IMR-90 (cell line): ENCODE data around the gene DUSP6. TPM values are rescaled to one million over a fixed set of nuclear protein-coding genes. Genes with fewer than 3 reads are reported as not detected.

Source experiments
- ATAC-seq: fragments of 200-7000 bp; cut with Tn5 transposase; 2 replicates; pipeline ENCODE4 v1.9.1; 2020; ENCODE audit warnings: low read depth, mild to moderate bottlenecking, moderate library complexity
- BruUV-seq: library from RNA; stranded (reverse); fragments of 400-500 nt; replicated peaks from 2 replicates; lab custom pipeline; 2021; lab: Mats Ljungman, UMichigan
- CTCF ChIA-PET: fragments of 300-600 bp; formaldehyde crosslinking; extraction: SDS; loops from one replicate; lab custom pipeline; 2021; ENCODE audit warnings: antibody characterized with exemption; lab: Yijun Ruan, JAX
- POLR2A ChIA-PET: fragments of 300-600 bp; sonication (Branson Sonifier 250); formaldehyde crosslinking; loops from one replicate; lab custom pipeline; 2022; ENCODE audit warnings: antibody characterized with exemption; ENCODE audit not compliant: unreplicated experiment; lab: Charles Lee
- DNase-seq: peaks from one replicate; pipeline ENCODE4 v3.0.0; 2013
- H2AFZ ChIP-seq: replicated peaks from 2 replicates; pipeline ENCODE3; 2013; ENCODE audit warnings: low read length, mild to moderate bottlenecking; ENCODE audit not compliant: poor library complexity
- H2AK5ac ChIP-seq: 2 replicates; pipeline ENCODE4 v1.6.1; 2013; ENCODE audit warnings: low read depth, low read length, inconsistent platforms
- H2AK9ac ChIP-seq: replicated peaks from 2 replicates; pipeline ENCODE3; 2013; ENCODE audit warnings: mild to moderate bottlenecking, low read depth, low read length, moderate library complexity; ENCODE audit not compliant: poor library complexity
- H2BK120ac ChIP-seq: 2 replicates; pipeline ENCODE4 v1.6.1; 2013; ENCODE audit warnings: low read depth, low read length, inconsistent platforms
- H2BK15ac ChIP-seq: 3 replicates; pipeline ENCODE4 v1.6.1; 2013; ENCODE audit warnings: low read depth, low read length, inconsistent platforms
- H2BK20ac ChIP-seq: 2 replicates; pipeline ENCODE4 v1.6.1; 2013; ENCODE audit warnings: low read depth, mild to moderate bottlenecking, inconsistent platforms, low read length, moderate library complexity
- H2BK5ac ChIP-seq: 2 replicates; pipeline ENCODE4 v1.6.1; 2013; ENCODE audit warnings: mild to moderate bottlenecking, low read depth, low read length, inconsistent platforms; ENCODE audit not compliant: poor library complexity, severe bottlenecking
- H3K14ac ChIP-seq: replicated peaks from 2 replicates; pipeline ENCODE4 v1.6.1; 2013; ENCODE audit warnings: low read depth, low read length, inconsistent platforms
- H3K18ac ChIP-seq: 2 replicates; pipeline ENCODE4 v1.6.1; 2013; ENCODE audit warnings: low read depth, low read length, control low read depth
- H3K23ac ChIP-seq: 2 replicates; pipeline ENCODE4 v1.6.1; 2013; ENCODE audit warnings: low read depth, low read length, inconsistent platforms
- H3K27ac ChIP-seq: 2 replicates; pipeline ENCODE4 v1.5.1; 2013; ENCODE audit warnings: mild to moderate bottlenecking, control low read depth, low read length; ENCODE audit not compliant: insufficient read depth
- H3K27me3 ChIP-seq: 2 replicates; pipeline ENCODE4 v1.6.1; 2013; ENCODE audit warnings: low read length; ENCODE audit not compliant: control insufficient read depth, insufficient read depth
- H3K36me3 ChIP-seq: 2 replicates; pipeline ENCODE4 v1.6.1; 2013; ENCODE audit warnings: low read length, mixed read lengths; ENCODE audit not compliant: control insufficient read depth, insufficient read depth
- H3K4ac ChIP-seq: 2 replicates; pipeline ENCODE4 v1.6.1; 2013; ENCODE audit warnings: low read depth, low read length, inconsistent platforms
- H3K4me1 ChIP-seq: 2 replicates; pipeline ENCODE4 v1.6.1; 2013; ENCODE audit warnings: low read length, mixed read lengths; ENCODE audit not compliant: control insufficient read depth, insufficient read depth
- H3K4me2 ChIP-seq: 2 replicates; pipeline ENCODE4 v1.6.1; 2013; ENCODE audit warnings: low read depth, mild to moderate bottlenecking, control low read depth, low read length, moderate library complexity
- H3K4me3 ChIP-seq: 2 replicates; pipeline ENCODE4 v1.5.1; 2013; ENCODE audit warnings: low read depth, mild to moderate bottlenecking, control low read depth, low read length, moderate library complexity; ENCODE audit not compliant: insufficient read depth
- H3K56ac ChIP-seq: 2 replicates; pipeline ENCODE4 v1.6.1; 2013; ENCODE audit warnings: low read length, inconsistent platforms; ENCODE audit not compliant: insufficient read depth; ENCODE audit errors: extremely low read depth
- H3K79me1 ChIP-seq, 2 experiments: 2 replicates each; pipeline ENCODE4 v1.6.1; 2013; ENCODE audit warnings: low read length in 2 of 2, inconsistent platforms in 1 of 2, low read depth in 1 of 2
- H3K9ac ChIP-seq: 2 replicates; pipeline ENCODE4 v1.6.1; 2013; ENCODE audit warnings: low read depth, low read length, control low read depth
- H3K9me1 ChIP-seq: 2 replicates; pipeline ENCODE4 v1.6.1; 2013; ENCODE audit warnings: low read length, inconsistent platforms; ENCODE audit not compliant: insufficient read depth
- H3K9me3 ChIP-seq: 2 replicates; pipeline ENCODE4 v1.6.1; 2013; ENCODE audit warnings: low read length; ENCODE audit not compliant: control insufficient read depth, insufficient read depth
- H4K20me1 ChIP-seq: 2 replicates; pipeline ENCODE4 v1.6.1; 2013; ENCODE audit warnings: low read length, inconsistent platforms; ENCODE audit not compliant: insufficient read depth
- H4K5ac ChIP-seq: 2 replicates; pipeline ENCODE4 v1.6.1; 2013; ENCODE audit warnings: mild to moderate bottlenecking, low read depth, low read length, control low read depth
- H4K8ac ChIP-seq, 2 experiments: 2 replicates each; pipeline ENCODE4 v1.6.1; 2013; ENCODE audit warnings: low read depth in 2 of 2, low read length in 2 of 2, control low read depth in 1 of 2, inconsistent platforms in 1 of 2
- H4K91ac ChIP-seq: 2 replicates; pipeline ENCODE4 v1.6.1; 2013; ENCODE audit warnings: low read depth, low read length, inconsistent platforms; ENCODE audit not compliant: insufficient read depth
- BHLHE40 ChIP-seq: fragments of 150-350 bp; IDR thresholded peaks from 2 replicates; pipeline ENCODE4 v1.6.1; 2016; ENCODE audit warnings: mild to moderate bottlenecking, low read depth, low read length
- CHD1 ChIP-seq: IDR thresholded peaks from 2 replicates; pipeline ENCODE4 v1.6.1; 2012; ENCODE audit warnings: low read depth, low read length, improper control_type of control experiment
- FOS ChIP-seq: fragments of 150-350 bp; IDR thresholded peaks from 2 replicates; pipeline ENCODE4 v1.6.1; 2016; ENCODE audit warnings: low read depth, low read length
- MAZ ChIP-seq: IDR thresholded peaks from 2 replicates; pipeline ENCODE4 v1.6.1; 2012; ENCODE audit warnings: low read depth, mild to moderate bottlenecking, low read length, improper control_type of control experiment, moderate library complexity, borderline replicate concordance
- POLR2A ChIP-seq: IDR thresholded peaks from 2 replicates; pipeline ENCODE4 v1.6.1; 2012; ENCODE audit warnings: mild to moderate bottlenecking, low read depth, low read length
- WGBS, 2 experiments: methylation state at CpG; one replicate each; pipeline versions ENCODE4 v1.1.5 to v1.1.7; 2013; ENCODE audit warnings: missing lambda C conversion rate in 2 of 2; ENCODE audit not compliant: insufficient read length in 1 of 2; ENCODE audit errors: extremely low coverage in 2 of 2; 5-methylcytosine and 5-hydroxymethylcytosine counted together
- dilution Hi-C: fragments of 300-500 bp; cut with HindIII; formaldehyde crosslinking; loops from one replicate; pipeline ENCODE4 v1.14.3; 2018; ENCODE audit warnings: low sequenced_read_pairs; ENCODE audit not compliant: unreplicated experiment
- in situ Hi-C: fragments of 300-500 bp; cut with MboI; formaldehyde crosslinking; loops from 3 replicates; pipeline ENCODE4 v1.14.3; 2019; ENCODE audit warnings: low sequenced_read_pairs, inconsistent platforms, mixed read lengths
- intact Hi-C: fragments of 100-400 bp; cut with micrococcal nuclease; formaldehyde crosslinking; loops from 2 replicates; pipeline ENCODE4 v1.10.0; 2022
- polyA plus RNA-seq, 3 experiments: library from polyadenylated mRNA; depleted of rRNA; stranded (reverse); fragments of >200 nt; gene quantifications; 2 replicates each; pipeline ENCODE4 v1.2.3, GENCODE V29; 2012; ENCODE audit warnings: low replicate concordance in 1 of 3
- total RNA-seq: library from RNA; depleted of rRNA; stranded (reverse); fragments of >200 nt; gene quantifications from 2 replicates; pipeline ENCODE4 v1.2.3, GENCODE V29; 2012

DUSP6 gene
- total and polyA plus RNA-seq, 2 of the 4 experiments (the other 2 are of a cell fraction) = 38.5 to 70.1 TPM

GRCh38 chr12:89309815-89310214, 42.5 kb downstream of the DUSP6 start:
- no TSS peak for BruUV-seq
- WGBS, 2 experiments = no CpG with 5 or more reads among the region's 4 CpGs
- no peaks in the 10 kb centered on the region for H3K27me3 ChIP-seq

More at GRCh38 chr12:89309815-89310214, 42.5 kb downstream of the DUSP6 start:
- Histone ChIP-seq H3K4ac (no peak overlapping the region), H2AFZ (no peak overlapping the region), H3K4me2 (no peak overlapping the region), H2BK20ac (no peak overlapping the region), H4K20me1 (no peaks in the 10 kb centered on the region), H3K36me3 (no peaks in the 10 kb centered on the region), H4K91ac (no peak overlapping the region), H3K9me1 (no peaks in the 10 kb centered on the region; the same call in 1 of the 2 replicates), H3K4me3 (no peak overlapping the region), H2AK9ac (no peak overlapping the region), H3K14ac (no peak overlapping the region), H4K8ac (no peak overlapping the region), H3K27ac (no peak overlapping the region), H3K9me3 (no peaks in the 10 kb centered on the region), H2BK120ac (no peak overlapping the region), H2BK15ac (no peak overlapping the region), H2AK5ac (no peak overlapping the region), H2BK5ac (no peak overlapping the region), H3K18ac (no peak overlapping the region), H3K56ac (no peak overlapping the region), H3K23ac (no peak overlapping the region), H3K4me1 (no peaks in the 10 kb centered on the region), H4K5ac (no peak overlapping the region), H3K9ac (no peak overlapping the region), H3K79me1 (no peaks in the 10 kb centered on the region)
- ChIA-PET POLR2A (no interaction called here), CTCF (no interaction called here)
- in situ Hi-C loops (no loop called here), dilution Hi-C loops (no loop called here), intact Hi-C loops (no loop called here)
- no peak for DNase-seq
- ATAC-seq = no peak
- no peak for TF ChIP-seq FOS
- TF ChIP-seq POLR2A = no peak
- no peak for TF ChIP-seq CHD1
- no peak for TF ChIP-seq BHLHE40
- no peak for TF ChIP-seq MAZ
